ENCODE data around the gene ARHGAP12.
A peak's percentile ranks its signal among the peaks of the same experiment; 100 is the strongest.

The ARHGAP12 gene

GRCh38 chr10:31871266-31872065, 57.2 kb downstream of the ARHGAP12 start:
- peak; percentile 52 for DNase-seq

- no peak for DNase-seq
Observed at GRCh38 chr10:31867646-31868045, 61.0 kb downstream of the ARHGAP12 start.

GRCh38 chr10:31866118-31866670, 62.4 kb downstream of the ARHGAP12 start:
- no peak for DNase-seq

- peak; percentile 41 for DNase-seq
Observed at GRCh38 chr10:31864834-31865518, 63.7 kb downstream of the ARHGAP12 start.

- no peak for DNase-seq
Observed at GRCh38 chr10:31855033-31855432, 73.6 kb downstream of the ARHGAP12 start.

GRCh38 chr10:31853629-31854028, 75.0 kb downstream of the ARHGAP12 start:
- no peak for DNase-seq

- no peak for DNase-seq
Observed at GRCh38 chr10:31851216-31851615, 77.4 kb downstream of the ARHGAP12 start.

GRCh38 chr10:31847515-31847914, 81.1 kb downstream of the ARHGAP12 start:
- no peak for DNase-seq

- DNase-seq, result no peak
Observed at GRCh38 chr10:31838709-31839108, 89.9 kb downstream of the ARHGAP12 start.

GRCh38 chr10:31838065-31838464, 90.6 kb downstream of the ARHGAP12 start:
- no peak for DNase-seq

GRCh38 chr10:31836569-31837406, 91.8 kb downstream of the ARHGAP12 start:
- peak; percentile 52 for DNase-seq

GRCh38 chr10:31833753-31834152, 94.9 kb downstream of the ARHGAP12 start:
- no peak for DNase-seq

- DNase-seq, result no peak
Observed at GRCh38 chr10:31832261-31832660, 96.4 kb downstream of the ARHGAP12 start.

GRCh38 chr10:31830887-31831286, 97.7 kb downstream of the ARHGAP12 start:
- DNase-seq, result no peak

GRCh38 chr10:31829776-31830175, 98.9 kb downstream of the ARHGAP12 start:
- DNase-seq, result no peak

GRCh38 chr10:31823358-31823757, 105.3 kb downstream of the ARHGAP12 start:
- no peak for DNase-seq

GRCh38 chr10:31822616-31823318, 105.9 kb downstream of the ARHGAP12 start:
- DNase-seq, result peak; percentile 3

GRCh38 chr10:31822150-31822549, 106.5 kb downstream of the ARHGAP12 start:
- no peak for DNase-seq

GRCh38 chr10:31820778-31821369, 107.8 kb downstream of the ARHGAP12 start:
- DNase-seq, result no peak

GRCh38 chr10:31820096-31820495, 108.5 kb downstream of the ARHGAP12 start:
- no peak for DNase-seq

- no peak for DNase-seq
Observed at GRCh38 chr10:31819391-31819820, 109.2 kb downstream of the ARHGAP12 start.

GRCh38 chr10:31816318-31816717, 112.3 kb downstream of the ARHGAP12 start:
- DNase-seq, result no peak

Measured in DMS53 (cell line).